Activated CD8-positive, alpha-beta memory T cell treated with anti-CD3 and anti-CD28 coated beads for 1 hour (primary cell): ENCODE data around the gene C12orf57.
A peak's percentile ranks its signal among the peaks of the same experiment; 100 is the strongest.
"Not testable (repeated sequence)": the region's sequence is repeated elsewhere in the genome, so short reads cannot be mapped to it uniquely, and the experiment has no call there.

Experiments used
- DNase-seq, 2 donors: peaks; one replicate each; pipeline ENCODE4 v3.0.0-alpha.2; 2020; ENCODE audit warnings: low read depth in 1 of 2; ENCODE audit errors: extremely low read depth in 1 of 2

Gene C12orf57, protein sequence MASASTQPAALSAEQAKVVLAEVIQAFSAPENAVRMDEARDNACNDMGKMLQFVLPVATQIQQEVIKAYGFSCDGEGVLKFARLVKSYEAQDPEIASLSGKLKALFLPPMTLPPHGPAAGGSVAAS

GRCh38 chr12:6943722-6944380 lies at the start of gene C12orf57, which contains the start of gene RNU7-1:
C12orf57 (plus strand) TSS chr12:6944022; CDS start chr12:6944122, 100 bp downstream.
RNU7-1 (plus strand) TSS chr12:6943816.
- no peak for DNase-seq

DNA sequence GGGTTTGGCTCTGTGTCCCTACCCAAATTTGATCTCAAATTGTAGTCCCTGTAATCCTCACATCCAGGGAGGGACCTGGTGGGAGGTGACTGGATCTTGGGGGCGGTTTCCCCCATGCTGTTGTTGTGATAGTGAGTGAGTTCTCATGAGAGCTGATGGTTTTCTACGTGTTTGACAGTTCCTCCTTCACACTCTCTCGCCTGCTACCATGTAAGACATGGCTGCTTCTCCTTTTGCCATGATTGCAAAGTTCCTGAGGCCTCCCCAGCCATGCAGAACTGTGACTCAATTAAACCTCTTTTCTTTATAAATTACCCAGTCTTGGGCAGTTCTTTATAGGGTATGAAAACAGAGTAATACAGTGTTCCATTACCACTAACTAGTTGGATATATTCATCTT lies 49.5 kb upstream of the C12orf57 start:
- no peak for DNase-seq

- no peak for DNase-seq
These were observed 46.9 kb upstream of the C12orf57 start for GRCh38 chr12:6896846-6897435.

- no peak for DNase-seq
These were observed 44.4 kb upstream of the C12orf57 start for GRCh38 chr12:6899427-6899826.

DNA sequence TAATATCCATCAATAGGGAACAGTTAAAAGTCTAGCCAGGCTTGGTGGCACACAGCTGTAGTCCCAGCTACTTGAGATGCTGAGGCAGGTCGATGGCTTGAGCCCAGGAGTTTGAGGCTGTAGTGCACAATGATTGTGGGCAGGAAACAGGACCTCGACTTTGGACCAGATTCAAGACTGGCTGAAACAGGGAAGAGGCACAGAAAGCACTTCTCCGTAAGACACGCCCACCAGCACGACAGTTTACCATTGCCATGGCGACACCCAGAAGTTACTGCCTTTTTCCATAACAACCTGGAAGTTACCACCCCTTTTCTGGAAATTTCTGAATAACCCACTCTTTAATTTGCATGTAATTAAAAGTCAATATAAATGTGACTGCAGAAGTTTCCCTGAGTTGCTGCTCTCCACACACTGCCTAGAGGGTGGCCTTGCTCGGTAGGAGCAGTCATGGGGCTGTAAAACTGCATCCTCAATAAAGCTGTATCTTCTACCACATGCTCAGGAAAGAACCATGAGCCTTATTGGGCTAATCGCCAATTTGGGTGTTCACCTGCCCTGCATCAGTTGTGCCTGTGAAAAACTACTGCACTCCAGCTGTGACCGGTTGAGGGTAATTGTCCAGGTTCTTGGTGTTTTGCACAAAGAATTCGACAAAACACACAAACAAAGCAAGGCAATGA lies 43.8 kb upstream of the C12orf57 start:
- DNase-seq: no peak

DNA sequence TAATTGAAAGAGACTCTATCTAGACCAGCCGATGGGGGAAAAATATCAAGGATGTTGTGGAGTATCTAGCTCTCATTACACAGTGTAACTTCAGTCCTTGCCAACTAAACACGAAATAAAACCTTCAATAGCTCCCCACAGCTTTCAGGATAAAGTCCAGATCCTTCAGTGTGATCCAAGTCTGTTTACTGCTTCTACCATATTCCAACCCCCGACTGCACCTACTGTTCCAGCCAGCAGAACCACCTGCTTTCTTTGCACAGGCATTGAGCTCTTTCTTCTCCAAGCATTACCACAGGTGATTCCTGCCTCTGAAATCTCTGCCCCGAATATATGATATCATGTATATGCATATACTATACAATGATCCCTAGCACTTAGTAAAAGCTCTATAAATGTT lies 41.4 kb upstream of the C12orf57 start:
- no peak for DNase-seq

- no peak for DNase-seq
These were observed 40.1 kb upstream of the C12orf57 start for GRCh38 chr12:6903722-6904121.

GRCh38 chr12:6904280-6905276 lies 39.2 kb upstream of the C12orf57 start, which contains the start of gene LRRC23:
LRRC23 (plus strand) TSS chr12:6904822; CDS start chr12:6905634, 812 bp downstream.
- DNase-seq: peak; percentile 94 to 96

GRCh38 chr12:6905414-6906040 lies 38.3 kb upstream of the C12orf57 start:
- DNase-seq: no peak

GRCh38 chr12:6908141-6908540 lies 35.7 kb upstream of the C12orf57 start:
- DNase-seq: not testable (repeated sequence)

DNA sequence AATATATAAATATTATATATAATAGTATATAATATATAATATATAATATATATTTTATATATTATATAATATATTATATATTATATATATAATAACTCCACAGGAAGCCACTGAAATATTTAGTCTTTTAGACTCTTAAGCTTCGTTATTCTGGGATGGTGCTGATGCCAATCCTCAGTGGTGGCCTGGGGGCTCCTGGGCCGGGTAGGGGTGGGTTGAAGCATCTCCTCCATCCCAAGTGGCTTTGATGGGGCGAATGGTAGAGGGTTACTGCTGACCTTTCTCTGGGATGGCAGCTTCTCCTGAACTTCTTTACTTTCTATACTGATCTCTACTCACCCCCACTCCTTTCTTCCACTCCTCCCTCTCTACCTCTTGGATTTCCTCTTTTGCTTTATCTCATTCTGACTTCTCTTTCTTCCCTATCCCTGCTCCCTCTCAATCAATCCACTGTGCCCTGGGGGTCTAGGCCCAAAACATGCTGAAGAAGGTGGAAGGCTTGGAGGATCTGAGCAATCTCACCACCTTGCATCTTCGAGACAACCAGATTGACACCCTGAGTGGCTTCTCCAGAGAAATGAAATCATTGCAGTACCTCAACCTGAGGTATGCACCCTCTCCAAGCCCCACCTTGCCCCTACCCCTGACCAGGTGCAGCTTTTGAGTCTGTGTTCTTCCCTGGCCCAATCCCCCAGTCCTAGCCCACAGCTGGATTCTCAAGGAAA lies 34.2 kb upstream of the C12orf57 start:
- DNase-seq: no peak

DNA sequence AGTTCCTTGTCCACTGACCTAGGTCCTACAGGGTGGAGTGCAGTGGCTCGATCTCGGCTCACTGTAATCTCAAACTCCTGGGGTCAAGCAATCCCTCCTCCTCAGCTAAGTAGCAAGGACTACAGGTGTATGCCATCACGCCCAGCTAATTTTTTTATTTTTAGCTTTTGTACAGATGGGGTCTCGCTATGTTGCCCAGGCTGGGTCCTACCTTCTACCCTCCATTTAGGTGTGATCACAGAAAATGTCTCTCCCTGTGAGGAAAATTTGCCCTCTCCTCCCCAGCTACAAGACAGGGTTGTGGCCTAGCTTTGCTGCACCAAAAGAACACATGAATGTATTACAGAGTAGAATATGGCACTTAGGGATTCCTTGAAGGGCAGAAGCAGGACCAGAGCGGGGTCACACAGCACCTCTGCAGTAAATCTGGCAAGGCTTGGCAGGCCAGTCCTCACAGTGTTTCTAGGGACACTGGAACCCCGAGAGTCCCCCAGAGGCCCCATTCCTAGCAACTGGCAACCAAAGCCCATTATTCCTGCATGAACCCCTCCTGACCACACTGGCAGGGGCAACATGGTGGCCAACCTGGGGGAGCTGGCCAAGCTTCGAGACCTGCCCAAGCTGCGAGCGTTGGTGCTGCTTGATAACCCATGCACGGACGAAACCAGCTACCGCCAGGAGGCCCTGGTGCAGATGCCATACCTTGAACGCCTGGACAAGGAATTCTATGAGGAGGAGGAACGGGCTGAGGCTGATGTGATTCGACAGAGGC lies 31.5 kb upstream of the C12orf57 start:
- no peak for DNase-seq

DNA sequence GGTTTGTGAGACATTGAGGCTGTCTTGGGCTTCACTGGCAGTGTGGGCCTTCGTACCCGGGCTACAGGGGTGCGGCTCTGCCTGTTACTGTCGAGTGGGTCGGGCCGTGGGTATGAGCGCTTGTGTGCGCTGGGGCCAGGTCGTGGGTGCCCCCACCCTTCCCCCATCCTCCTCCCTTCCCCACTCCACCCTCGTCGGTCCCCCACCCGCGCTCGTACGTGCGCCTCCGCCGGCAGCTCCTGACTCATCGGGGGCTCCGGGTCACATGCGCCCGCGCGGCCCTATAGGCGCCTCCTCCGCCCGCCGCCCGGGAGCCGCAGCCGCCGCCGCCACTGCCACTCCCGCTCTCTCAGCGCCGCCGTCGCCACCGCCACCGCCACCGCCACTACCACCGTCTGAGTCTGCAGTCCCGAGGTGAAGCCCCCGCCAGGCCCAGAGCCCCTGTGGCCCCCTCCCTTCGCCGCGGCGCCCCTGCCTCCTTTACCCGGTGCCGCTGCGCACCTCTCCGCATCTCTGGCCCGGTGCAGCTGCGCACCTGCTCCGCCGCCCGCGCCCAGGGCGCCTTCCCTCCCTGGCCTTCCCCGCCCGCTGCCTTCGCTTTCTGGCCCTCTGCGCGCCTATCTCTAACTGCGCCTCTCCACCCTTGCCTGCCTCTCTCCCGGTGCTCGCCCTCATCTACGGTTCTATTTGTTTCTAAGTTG lies 29.4 kb upstream of the C12orf57 start, which contains the start of gene ENO2:
TSS of gene ENO2 (plus strand) at position 335 of the 701 bp plus-strand sequence. CDS start 1,253 bp downstream, outside the sequence.
- peak; percentile 74 to 76 for DNase-seq

- no peak for DNase-seq
These were observed 28.7 kb upstream of the C12orf57 start for GRCh38 chr12:6914947-6915788.

- DNase-seq: no peak
These were observed 28.0 kb upstream of the C12orf57 start for GRCh38 chr12:6915789-6916285.

DNA sequence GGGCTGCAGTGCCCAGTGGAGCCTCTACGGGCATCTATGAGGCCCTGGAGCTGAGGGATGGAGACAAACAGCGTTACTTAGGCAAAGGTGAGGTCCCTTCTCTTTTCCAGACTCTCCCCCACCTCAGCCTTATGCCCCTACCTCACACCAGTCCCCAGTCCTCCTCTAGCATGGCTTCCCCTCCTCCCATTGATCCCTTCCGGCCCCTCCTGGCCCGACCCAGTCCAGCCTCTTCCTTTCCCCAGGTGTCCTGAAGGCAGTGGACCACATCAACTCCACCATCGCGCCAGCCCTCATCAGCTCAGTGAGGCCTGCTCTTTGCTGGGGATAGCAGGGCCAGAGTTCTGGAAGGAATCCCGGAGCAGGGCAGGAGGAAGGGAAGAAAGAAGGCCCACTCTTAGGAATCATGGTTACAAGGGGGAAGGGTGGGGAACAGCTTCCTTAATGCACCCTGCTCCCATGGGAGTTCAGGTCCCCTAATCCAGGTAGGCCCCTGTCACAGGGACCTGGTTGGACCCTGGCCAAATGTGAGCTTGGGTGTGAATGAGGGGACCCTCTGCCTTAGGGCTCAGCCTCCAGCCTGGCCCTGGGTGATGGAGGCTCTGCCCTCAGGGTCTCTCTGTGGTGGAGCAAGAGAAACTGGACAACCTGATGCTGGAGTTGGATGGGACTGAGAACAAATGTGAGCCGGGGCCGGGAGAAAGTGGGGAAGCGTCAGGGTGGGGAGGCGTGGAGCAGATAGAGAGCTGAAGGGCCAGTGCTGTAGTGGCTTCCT lies 27.2 kb upstream of the C12orf57 start:
- DNase-seq: no peak
